TTC549 (cell line): ENCODE results near the gene CAD.

Experiments used
- FAIRE-seq: peaks from 2 replicates; lab custom pipeline; 2012; peaks lifted over from hg19 to GRCh38; lab: Jason Lieb, UNC

The CAD gene

GRCh38 chr2:27282892-27283291, 65.7 kb downstream of the CAD start:
- no peak for FAIRE-seq

- FAIRE-seq: no peak
Measured at GRCh38 chr2:27284996-27285395, 67.8 kb downstream of the CAD start.

DNA sequence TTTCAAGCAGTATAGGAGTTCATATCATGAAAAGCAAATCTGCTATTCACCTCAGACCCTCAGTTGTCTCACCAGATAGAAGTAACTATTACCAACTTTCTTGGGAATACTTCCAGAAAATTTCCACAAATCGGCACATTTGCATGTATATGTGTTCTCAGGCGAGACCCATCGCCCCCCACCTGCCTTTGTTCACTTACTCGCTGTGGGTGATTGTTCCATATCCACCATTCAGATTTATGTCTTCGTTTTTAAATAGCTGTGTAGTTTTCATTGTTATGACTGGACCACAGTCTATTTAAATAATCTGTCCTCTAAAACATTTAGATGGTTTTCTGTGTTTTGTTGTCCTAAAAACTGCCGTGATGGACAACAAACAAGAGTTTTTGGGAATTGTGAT, 68.3 kb downstream of the CAD start:
- no peak for FAIRE-seq

DNA sequence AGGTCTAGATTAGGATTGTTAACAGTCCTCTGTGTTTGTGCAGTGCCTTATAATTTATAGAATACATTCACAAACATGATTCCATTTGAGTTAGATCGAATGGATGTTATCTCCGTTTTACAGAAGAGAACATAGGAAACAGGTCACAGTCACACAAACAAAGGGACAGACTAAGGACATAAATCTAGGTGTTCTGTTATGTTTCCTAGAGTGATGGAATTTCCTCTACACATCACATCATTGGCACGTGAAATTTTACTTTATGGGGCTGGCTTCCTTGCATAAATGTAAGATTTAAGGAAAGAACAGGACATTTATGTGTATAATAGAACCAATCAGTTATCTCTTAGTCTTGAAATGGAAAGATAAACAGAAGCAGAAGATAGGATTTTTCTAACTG, 71.4 kb downstream of the CAD start:
- FAIRE-seq: no peak

DNA sequence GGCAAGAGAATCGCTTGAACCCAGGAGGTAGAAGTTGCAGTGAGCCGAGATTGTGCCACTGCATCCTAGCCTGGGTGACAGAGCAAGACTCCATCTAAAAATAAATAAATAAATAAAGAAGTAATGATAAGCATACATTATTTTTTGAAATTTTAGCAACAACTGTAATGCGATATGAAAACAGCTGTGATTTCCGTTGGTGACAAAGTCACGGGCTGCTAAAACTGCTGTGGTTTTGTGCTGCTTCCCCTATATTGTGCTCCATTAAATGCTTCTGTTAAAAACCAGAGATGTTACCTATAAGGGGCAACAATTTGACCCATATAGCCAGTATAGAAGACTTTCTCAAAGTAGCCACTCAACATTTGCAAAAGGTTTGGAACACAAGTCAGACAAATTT, 73.4 kb downstream of the CAD start:
- no peak for FAIRE-seq

DNA sequence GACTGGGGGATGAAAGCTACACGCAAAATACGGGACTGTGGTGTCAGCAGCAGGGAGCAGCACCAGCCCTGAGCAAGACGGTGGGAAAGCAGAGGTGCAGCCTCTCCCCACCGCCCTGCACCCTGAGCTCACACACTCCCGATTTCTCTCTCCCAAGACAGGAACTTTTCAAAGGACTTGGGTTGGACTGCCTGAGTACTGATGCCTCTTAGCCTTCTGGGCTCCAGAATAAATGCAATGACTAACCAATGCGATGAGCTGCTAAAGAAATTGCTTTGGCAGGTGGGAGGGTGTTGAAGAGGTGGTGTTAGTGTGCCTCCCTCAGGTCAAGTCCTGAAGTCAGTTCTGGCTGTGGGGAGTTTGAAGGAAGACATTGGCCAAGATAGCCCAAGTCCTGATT, 74.7 kb downstream of the CAD start:
- no peak for FAIRE-seq
